Fibroblast of the conjunctiva (primary cell): ENCODE data around the gene GPR50.

Experiments
- DNase-seq: peaks from one replicate; pipeline ENCODE4 v3.0.0-alpha.2; 2010; ENCODE audit warnings: low read depth

GPR50 gene

GRCh38 chrX:151227627-151228026 lies 51.2 kb downstream of the GPR50 start:
- no peak for DNase-seq

DNA sequence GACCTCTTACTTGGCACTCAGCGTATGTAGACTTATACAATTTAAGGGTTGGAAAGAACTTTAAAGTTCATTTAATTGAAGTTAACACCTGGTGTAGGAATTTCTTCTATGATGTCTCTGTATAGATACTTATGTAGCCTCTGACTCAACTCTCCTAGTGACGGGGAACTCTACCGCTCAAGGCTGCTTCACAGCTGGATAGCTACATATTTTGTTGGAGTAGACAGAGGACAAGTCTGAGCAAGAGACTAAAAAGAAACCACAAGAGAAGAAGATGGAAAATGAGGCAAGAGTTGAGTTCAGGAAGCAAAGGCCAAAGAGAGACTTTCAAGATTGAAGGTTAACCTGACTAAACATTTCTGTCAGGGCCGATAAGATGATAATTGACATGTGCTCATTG lies 52.6 kb downstream of the GPR50 start:
- DNase-seq: no peak
